HCT116 (cell line): Measurements from ENCODE around the gene MCCD1.

Experiments
- CEBPB ChIP-seq: IDR thresholded peaks from 2 replicates; pipeline ENCODE4 v1.6.1; 2012; ENCODE audit warnings: low read depth
- CTCF ChIP-seq, 3 experiments: fragments of 200-600 bp in 1 of 3; sonication (generic) in 1 of 3; IDR thresholded peaks in 2 of 3; conservative IDR thresholded peaks in 1 of 3; 2 replicates each; pipeline ENCODE4 v1.5.1; 2012 to 2017; ENCODE audit warnings: low read depth in 2 of 3, low read length in 2 of 3, antibody characterized with exemption in 1 of 3, borderline replicate concordance in 1 of 3, control low read depth in 1 of 3, mild to moderate bottlenecking in 1 of 3, mixed read lengths in 1 of 3, mixed run types in 1 of 3, moderate library complexity in 1 of 3; ENCODE audit not compliant: insufficient read depth in 1 of 3
- EGR1 ChIP-seq: IDR thresholded peaks from 2 replicates; pipeline ENCODE4 v1.6.1; 2012; ENCODE audit warnings: low read depth
- EZH2 ChIP-seq: fragments of 200-600 bp; sonication (generic); IDR thresholded peaks from 2 replicates; pipeline ENCODE4 v1.6.1; 2017; ENCODE audit warnings: antibody characterized with exemption, mixed run types
- JUND ChIP-seq: IDR thresholded peaks from 2 replicates; pipeline ENCODE4 v1.6.1; 2012
- POLR2A ChIP-seq: IDR thresholded peaks from 2 replicates; pipeline ENCODE4 v1.7.0; 2011; ENCODE audit warnings: borderline replicate concordance; ENCODE audit not compliant: insufficient read depth, insufficient read length; ENCODE audit errors: extremely low read depth
- POLR2AphosphoS5 ChIP-seq: IDR thresholded peaks from 2 replicates; pipeline ENCODE4 v1.6.1; 2011; ENCODE audit warnings: mild to moderate bottlenecking, low read depth, low read length, moderate library complexity
- RAD21 ChIP-seq: IDR thresholded peaks from 2 replicates; pipeline ENCODE4 v1.6.1; 2012; ENCODE audit warnings: low read depth, mild to moderate bottlenecking
- REST ChIP-seq: IDR thresholded peaks from 2 replicates; pipeline ENCODE4 v1.6.1; 2012; ENCODE audit warnings: low read depth
- ZBTB33 ChIP-seq: IDR thresholded peaks from 2 replicates; pipeline ENCODE4 v1.6.1; 2011; ENCODE audit warnings: mild to moderate bottlenecking, low read length, moderate library complexity; ENCODE audit not compliant: insufficient replicate concordance; ENCODE audit errors: extremely low read depth

DNA sequence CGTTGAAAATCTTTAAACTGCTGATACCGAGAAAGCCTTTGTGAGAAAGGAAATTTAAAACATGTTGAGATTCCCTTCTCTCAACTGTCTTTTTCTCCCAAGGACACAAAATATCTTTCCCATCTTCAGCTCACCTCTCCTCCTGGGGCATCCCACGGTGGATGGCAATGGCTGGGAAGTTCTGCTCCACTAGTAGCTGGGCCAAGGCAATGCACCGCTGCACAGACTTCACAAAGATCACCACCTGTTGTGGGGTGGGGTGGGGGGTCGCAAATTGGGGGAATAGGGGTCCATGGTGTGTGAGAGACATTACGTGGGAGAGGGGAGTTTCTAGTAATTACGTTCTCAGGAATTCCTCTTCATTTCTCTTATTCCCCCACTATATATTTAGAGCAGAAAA lies 2.4 kb downstream of the MCCD1 start:
- TF ChIP-seq CTCF (IDR thresholded peaks at IDR 0.05 in 2 of 3, conservative IDR thresholded peaks at IDR 0.05 in 1 of 3; ENCODE audit: borderline replicate concordance in 1 of 3, insufficient read depth in 1 of 3, low read depth in 2 of 3, low read length in 2 of 3), result no peak
- TF ChIP-seq EGR1, result no peak
- TF ChIP-seq RAD21, result no peak
- peak; percentile 19; the same call in 1 of the 2 replicates for TF ChIP-seq POLR2AphosphoS5
- TF ChIP-seq ZBTB33, result no peak
- TF ChIP-seq POLR2A, result no peak
- no peak for TF ChIP-seq CEBPB
- no peak for TF ChIP-seq EZH2
- no peak for TF ChIP-seq JUND
- no peak for TF ChIP-seq REST
